Naive thymus-derived CD4-positive, alpha-beta T cell (primary cell): ENCODE results near the gene NWD2. TPM values are rescaled to one million over a fixed set of nuclear protein-coding genes. Genes with fewer than 3 reads are reported as not detected.

ENCODE experiments used
- ATAC-seq: fragments of 150-1000 bp; cut with Tn5 transposase; 2 replicates; pipeline ENCODE4 v1.10.0; 2021; ENCODE audit warnings: mild to moderate bottlenecking, moderate library complexity
- CTCF ChIA-PET: fragments of 350-600 bp; sonication (Branson Sonifier 250); formaldehyde crosslinking; loops from one replicate; lab custom pipeline; 2021; ENCODE audit warnings: antibody characterized with exemption; lab: Charles Lee
- POLR2A ChIA-PET: fragments of 350-600 bp; sonication (Branson Sonifier 250); formaldehyde crosslinking; loops from one replicate; lab custom pipeline; 2021; ENCODE audit warnings: antibody characterized with exemption, inconsistent platforms; lab: Charles Lee
- DNase-seq, 9 donors: peaks; one replicate each; pipeline versions ENCODE4 v3.0.0 to v3.0.0-alpha.2; 2020 to 2022; ENCODE audit warnings: mixed read lengths in 1 of 9
- H3K27ac ChIP-seq: one replicate; pipeline ENCODE4 v1.7.0; 2013; ENCODE audit warnings: mild to moderate bottlenecking, low read depth, low read length, moderate library complexity
- H3K27me3 ChIP-seq, 2 donors: one replicate each; pipeline ENCODE4 v1.7.0; 2013; ENCODE audit warnings: low read length in 2 of 2, mild to moderate bottlenecking in 2 of 2, moderate library complexity in 2 of 2; ENCODE audit not compliant: control insufficient read depth in 2 of 2, insufficient read depth in 2 of 2
- H3K36me3 ChIP-seq, 3 experiments: 1 replicate in 2 of 3; 2 replicates in 1 of 3; pipeline ENCODE4 v1.7.0; 2013; ENCODE audit warnings: low read length in 3 of 3, mild to moderate bottlenecking in 3 of 3, moderate library complexity in 1 of 3; ENCODE audit not compliant: insufficient read depth in 3 of 3, control insufficient read depth in 2 of 3
- H3K4me1 ChIP-seq, 2 donors: one replicate each; pipeline ENCODE4 v1.7.0; 2013; ENCODE audit warnings: low read length in 2 of 2, mild to moderate bottlenecking in 2 of 2, moderate library complexity in 1 of 2; ENCODE audit not compliant: control insufficient read depth in 2 of 2, insufficient read depth in 2 of 2
- H3K4me3 ChIP-seq: 2 replicates; pipeline ENCODE4 v1.7.0; 2013; ENCODE audit warnings: mild to moderate bottlenecking, low read length
- H3K9me3 ChIP-seq, 3 experiments: 1 replicate in 2 of 3; 2 replicates in 1 of 3; pipeline ENCODE4 v1.7.0; 2013; ENCODE audit warnings: low read length in 3 of 3; ENCODE audit not compliant: control insufficient read depth in 2 of 3
- H3K27ac Mint-ChIP-seq, 9 donors: one replicate each; pipeline ENCODE4 v1.8.0; 2020 to 2022; ENCODE audit warnings: mixed read lengths in 9 of 9, mild to moderate bottlenecking in 8 of 9, moderate library complexity in 5 of 9, inconsistent platforms in 2 of 9
- H3K27me3 Mint-ChIP-seq, 5 donors: one replicate each; pipeline ENCODE4 v1.8.0; 2021 to 2022; ENCODE audit warnings: mixed read lengths in 5 of 5, mild to moderate bottlenecking in 1 of 5
- H3K36me3 Mint-ChIP-seq, 5 donors: one replicate each; pipeline ENCODE4 v1.8.0; 2020 to 2022; ENCODE audit warnings: mixed read lengths in 5 of 5, mild to moderate bottlenecking in 3 of 5, inconsistent platforms in 1 of 5
- H3K4me1 Mint-ChIP-seq, 7 donors: one replicate each; pipeline ENCODE4 v1.8.0; 2020 to 2022; ENCODE audit warnings: mixed read lengths in 7 of 7, mild to moderate bottlenecking in 3 of 7, inconsistent platforms in 1 of 7
- H3K4me3 Mint-ChIP-seq, 10 donors: one replicate each; pipeline ENCODE4 v1.8.0; 2020 to 2022; ENCODE audit warnings: mild to moderate bottlenecking in 10 of 10, mixed read lengths in 10 of 10, moderate library complexity in 6 of 10, inconsistent platforms in 2 of 10
- H3K9me3 Mint-ChIP-seq, 11 donors: one replicate each; pipeline ENCODE4 v1.8.0; 2020 to 2022; ENCODE audit warnings: mixed read lengths in 11 of 11, mild to moderate bottlenecking in 4 of 11, inconsistent platforms in 1 of 11, moderate library complexity in 1 of 11
- intact Hi-C, 2 donors: fragments of 100-400 bp; cut with micrococcal nuclease; formaldehyde crosslinking; loops; one replicate each; pipeline ENCODE4 v1.15.1; 2023
- polyA plus RNA-seq, 2 donors: library from polyadenylated mRNA; unstranded; fragments of 300-500 nt; fragmentation: Illumina TruSeq; gene quantifications; one replicate each; pipeline ENCODE4 v1.2.3, GENCODE V29; 2021
- total RNA-seq, 6 experiments: library from RNA in 5 of 6; stranded (reverse) in 5 of 6; gene quantifications; 1 replicate in 5 of 6; 2 replicates in 1 of 6; pipeline ENCODE4 v1.2.3 and lab custom pipeline; 2021 to 2026

Gene NWD2
- total and polyA plus RNA-seq, 7 experiments from 2014 or later = not detected

DNA sequence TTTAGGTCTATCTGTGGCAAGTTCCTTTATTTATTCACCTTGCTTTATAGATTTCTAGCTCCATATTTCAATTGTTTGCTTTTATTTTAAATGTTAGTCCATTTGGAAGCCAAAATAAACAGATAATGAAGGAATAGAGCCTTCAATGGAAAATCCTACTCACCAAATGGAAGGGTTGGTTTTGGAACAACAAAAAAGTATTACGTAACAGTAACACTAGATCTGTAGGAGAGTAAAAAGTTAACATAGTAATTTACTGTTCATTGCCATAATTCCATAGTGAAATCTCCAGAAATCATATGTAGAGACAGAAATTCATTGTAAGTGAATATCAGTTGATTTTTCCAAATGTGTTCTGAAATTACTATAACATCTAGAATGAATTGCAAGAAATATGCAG, 34.6 kb downstream of the NWD2 start:
- H3K27me3 ChIP-seq = no peaks in the 10 kb centered on the region
- Mint-ChIP-seq H3K9me3 (peaks cover 0 to 33% (median 13%) of the 10 kb centered on the region in 11 donors), H3K27me3 (peaks cover 0 to 10% (median 0%) of the 10 kb centered on the region in 5 donors), H3K36me3 (peaks cover 0 to 4% (median 0%) of the 10 kb centered on the region in 5 donors), H3K4me1 (no peaks in the 10 kb centered on the region), H3K27ac (no peak overlapping the region), H3K4me3 (no peak overlapping the region)
- ATAC-seq = no peak
- no peaks in the 10 kb centered on the region for H3K4me1 ChIP-seq
- ChIA-PET CTCF (no interaction called here), POLR2A (no interaction called here)
- H3K36me3 ChIP-seq = no peaks in the 10 kb centered on the region
- no peaks in the 10 kb centered on the region for H3K9me3 ChIP-seq
- intact Hi-C loops = no loop called here
- H3K4me3 ChIP-seq = no peak overlapping the region
- DNase-seq = no peak
- H3K27ac ChIP-seq = no peak overlapping the region

GRCh38 chr4:37279894-37280592, 35.5 kb downstream of the NWD2 start:
- intact Hi-C loops = no loop called here
- H3K9me3 Mint-ChIP-seq = peaks cover 0 to 31% (median 13%) of the 10 kb centered on the region in 11 donors
- H3K4me3 Mint-ChIP-seq = no peak overlapping the region
- Histone ChIP-seq H3K4me3 (no peak overlapping the region), H3K27ac (no peak overlapping the region), H3K9me3 (no peaks in the 10 kb centered on the region), H3K27me3 (no peaks in the 10 kb centered on the region), H3K36me3 (no peaks in the 10 kb centered on the region), H3K4me1 (no peaks in the 10 kb centered on the region)
- no peaks in the 10 kb centered on the region for H3K4me1 Mint-ChIP-seq
- ChIA-PET POLR2A (no interaction called here), CTCF (no interaction called here)
- DNase-seq (no peak), ATAC-seq (no peak)
- H3K27me3 Mint-ChIP-seq = peaks cover 0 to 18% (median 5%) of the 10 kb centered on the region in 5 donors
- peaks cover 0 to 4% (median 0%) of the 10 kb centered on the region in 5 donors for H3K36me3 Mint-ChIP-seq
- H3K27ac Mint-ChIP-seq = peak overlapping the region in 1 of 9 donors; percentile 65

- CTCF ChIA-PET = no interaction called here
- Mint-ChIP-seq H3K36me3 (no peaks in the 10 kb centered on the region), H3K27ac (no peak overlapping the region), H3K27me3 (peaks cover 0 to 17% (median 7%) of the 10 kb centered on the region in 5 donors), H3K4me3 (no peak overlapping the region), H3K4me1 (no peaks in the 10 kb centered on the region), H3K9me3 (peaks cover 0 to 7% (median 0%) of the 10 kb centered on the region in 11 donors)
- DNase-seq (no peak), ATAC-seq (no peak)
- no peaks in the 10 kb centered on the region for H3K36me3 ChIP-seq
- H3K27ac ChIP-seq = no peak overlapping the region
- no peaks in the 10 kb centered on the region for H3K9me3 ChIP-seq
- intact Hi-C loops = no loop called here
- POLR2A ChIA-PET = no interaction called here
- H3K27me3 ChIP-seq = no peaks in the 10 kb centered on the region
- no peak overlapping the region for H3K4me3 ChIP-seq
- no peaks in the 10 kb centered on the region for H3K4me1 ChIP-seq
Observed at GRCh38 chr4:37299468-37299867, 54.9 kb downstream of the NWD2 start.

- H3K36me3 ChIP-seq = no peaks in the 10 kb centered on the region
- peaks cover 0 to 17% (median 7%) of the 10 kb centered on the region in 11 donors for H3K9me3 Mint-ChIP-seq
- H3K27me3 Mint-ChIP-seq = peaks cover 0 to 26% (median 9%) of the 10 kb centered on the region in 5 donors
- no peaks in the 10 kb centered on the region for H3K4me1 Mint-ChIP-seq
- H3K4me3 ChIP-seq = no peak overlapping the region
- H3K4me3 Mint-ChIP-seq = no peak overlapping the region
- ChIA-PET POLR2A (no interaction called here), CTCF (no interaction called here)
- peaks cover 0 to 5% (median 0%) of the 10 kb centered on the region in 5 donors for H3K36me3 Mint-ChIP-seq
- no peak overlapping the region for H3K27ac Mint-ChIP-seq
- H3K9me3 ChIP-seq = no peaks in the 10 kb centered on the region
- no peak overlapping the region for H3K27ac ChIP-seq
- ATAC-seq = no peak
- intact Hi-C loops = no loop called here
- no peak for DNase-seq
- no peaks in the 10 kb centered on the region for H3K4me1 ChIP-seq
- no peaks in the 10 kb centered on the region for H3K27me3 ChIP-seq
Observed at GRCh38 chr4:37304612-37305011, 60.1 kb downstream of the NWD2 start.

DNA sequence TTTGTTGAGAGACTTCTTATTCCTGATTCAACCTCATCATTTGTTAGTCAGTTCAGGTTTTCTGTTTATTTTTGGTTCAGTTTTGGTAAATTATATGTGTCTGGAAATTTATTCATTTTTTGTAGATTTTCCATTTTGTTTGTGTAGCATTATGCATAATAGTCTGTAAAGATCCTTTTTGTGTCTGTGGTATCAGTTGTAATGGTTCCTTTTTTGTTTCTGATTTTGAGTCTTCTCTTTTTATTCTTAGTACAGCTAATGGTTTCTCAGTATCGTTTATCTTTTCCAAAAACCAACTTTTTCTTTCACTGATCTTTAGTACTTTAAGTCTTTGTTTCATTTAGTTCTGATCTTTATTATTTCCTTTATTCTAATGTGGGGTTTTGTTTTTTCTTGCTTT, 61.4 kb downstream of the NWD2 start:
- H3K36me3 ChIP-seq = no peaks in the 10 kb centered on the region
- H3K27me3 ChIP-seq = no peaks in the 10 kb centered on the region
- H3K36me3 Mint-ChIP-seq = peaks cover 0 to 8% (median 0%) of the 10 kb centered on the region in 5 donors
- no peaks in the 10 kb centered on the region for H3K4me1 Mint-ChIP-seq
- no peaks in the 10 kb centered on the region for H3K4me1 ChIP-seq
- H3K9me3 Mint-ChIP-seq = peaks cover 0 to 21% (median 8%) of the 10 kb centered on the region in 11 donors
- ChIA-PET POLR2A (no interaction called here), CTCF (no interaction called here)
- H3K27ac ChIP-seq = no peak overlapping the region
- no peak overlapping the region for H3K4me3 ChIP-seq
- H3K4me3 Mint-ChIP-seq = no peak overlapping the region
- H3K27ac Mint-ChIP-seq = no peak overlapping the region
- peaks cover 0 to 29% (median 7%) of the 10 kb centered on the region in 5 donors for H3K27me3 Mint-ChIP-seq
- ATAC-seq (no peak), DNase-seq (no peak)
- intact Hi-C loops = no loop called here
- H3K9me3 ChIP-seq = no peaks in the 10 kb centered on the region

GRCh38 chr4:37317104-37317643, 72.6 kb downstream of the NWD2 start:
- H3K27ac Mint-ChIP-seq = no peak overlapping the region
- peaks cover 0 to 38% (median 11%) of the 10 kb centered on the region in 11 donors for H3K9me3 Mint-ChIP-seq
- DNase-seq = no peak
- Histone ChIP-seq H3K9me3 (no peaks in the 10 kb centered on the region), H3K27me3 (no peaks in the 10 kb centered on the region), H3K4me1 (no peaks in the 10 kb centered on the region), H3K36me3 (no peaks in the 10 kb centered on the region), H3K4me3 (no peak overlapping the region), H3K27ac (no peak overlapping the region)
- ChIA-PET CTCF (no interaction called here), POLR2A (no interaction called here)
- peaks cover 0 to 8% (median 0%) of the 10 kb centered on the region in 5 donors for H3K36me3 Mint-ChIP-seq
- no peak overlapping the region for H3K4me3 Mint-ChIP-seq
- intact Hi-C loops = no loop called here
- peaks cover 0 to 2% (median 0%) of the 10 kb centered on the region in 7 donors for H3K4me1 Mint-ChIP-seq
- no peak for ATAC-seq
- peaks cover 0 to 30% (median 17%) of the 10 kb centered on the region in 5 donors for H3K27me3 Mint-ChIP-seq
